Measurements from ENCODE around the gene TRDN.
"Not testable (repeated sequence)": the region's sequence is repeated elsewhere in the genome, so short reads cannot be mapped to it uniquely, and the experiment has no call there.

TRDN gene

GRCh38 chr6:123562264-123562663, 74.5 kb downstream of the TRDN start:
- no peak for DNase-seq

- DNase-seq: not testable (repeated sequence)
Measured at GRCh38 chr6:123559816-123560215, 76.9 kb downstream of the TRDN start.

GRCh38 chr6:123557474-123557873, 79.3 kb downstream of the TRDN start:
- DNase-seq: not testable (repeated sequence)

GRCh38 chr6:123551939-123552707, 84.6 kb downstream of the TRDN start:
- no peak for DNase-seq

- no peak for DNase-seq
Measured at GRCh38 chr6:123550052-123550617, 86.6 kb downstream of the TRDN start.

GRCh38 chr6:123549476-123549875, 87.3 kb downstream of the TRDN start:
- no peak for DNase-seq

GRCh38 chr6:123547216-123547978, 89.4 kb downstream of the TRDN start:
- no peak for DNase-seq

- no peak for DNase-seq
Measured at GRCh38 chr6:123546537-123546936, 90.2 kb downstream of the TRDN start.

- DNase-seq: no peak
Measured at GRCh38 chr6:123541462-123541861, 95.3 kb downstream of the TRDN start.

GRCh38 chr6:123533862-123534648, 102.7 kb downstream of the TRDN start:
- DNase-seq: no peak

GRCh38 chr6:123529843-123530242, 106.9 kb downstream of the TRDN start:
- no peak for DNase-seq

GRCh38 chr6:123529058-123529457, 107.7 kb downstream of the TRDN start:
- DNase-seq: no peak

- DNase-seq: no peak
Measured at GRCh38 chr6:123527406-123527805, 109.3 kb downstream of the TRDN start.

- DNase-seq: no peak
Measured at GRCh38 chr6:123526128-123526527, 110.6 kb downstream of the TRDN start.

- DNase-seq: no peak
Measured at GRCh38 chr6:123524781-123525180, 112.0 kb downstream of the TRDN start.

GRCh38 chr6:123520217-123520616, 116.5 kb downstream of the TRDN start:
- DNase-seq: no peak

- DNase-seq: no peak
Measured at GRCh38 chr6:123519189-123519505, 117.6 kb downstream of the TRDN start.

GRCh38 chr6:123518441-123519188, 118.1 kb downstream of the TRDN start:
- no peak for DNase-seq

GRCh38 chr6:123515715-123516114, 121.0 kb downstream of the TRDN start:
- no peak for DNase-seq

GRCh38 chr6:123509112-123509511, 127.6 kb downstream of the TRDN start:
- no peak for DNase-seq

GRCh38 chr6:123508290-123508689, 128.5 kb downstream of the TRDN start:
- DNase-seq: no peak

- DNase-seq: no peak
Measured at GRCh38 chr6:123507582-123507981, 129.2 kb downstream of the TRDN start.

GRCh38 chr6:123503619-123504018, 133.1 kb downstream of the TRDN start:
- no peak for DNase-seq

Measured in COR-L47 (cell line).